Measurements from ENCODE around the gene RXFP1.

DNA sequence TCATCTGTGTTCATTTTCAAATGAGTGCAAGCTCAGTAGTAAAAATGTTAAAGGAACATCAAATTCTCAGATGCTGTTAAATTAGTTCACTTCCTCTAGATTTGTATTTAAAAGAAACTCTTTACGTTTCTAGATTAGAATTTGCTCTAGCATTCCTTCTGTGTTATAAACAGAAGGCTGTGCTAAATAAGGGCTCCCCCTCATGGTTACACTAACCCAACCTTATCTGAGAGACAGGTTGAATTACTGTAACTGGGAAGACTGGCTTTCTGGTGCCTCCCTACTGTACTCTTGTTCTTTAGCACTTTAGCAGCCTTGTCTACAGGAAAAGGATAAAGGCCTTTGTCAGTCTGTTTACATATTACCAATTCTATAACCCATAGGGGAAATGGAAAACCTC lies 56.8 kb downstream of the RXFP1 start:
- TF ChIP-seq CTCF (IDR thresholded peaks at IDR 0.05; ENCODE audit: insufficient read depth, low read length, poor library complexity, severe bottlenecking) (no peak), EZH2phosphoT487 (conservative IDR thresholded peaks at IDR 0.05; ENCODE audit: low read length) (no peak)

Data from SU-DHL-6 (cell line).